PC-9 (cell line): ENCODE results near the gene FNIP1.

Experiments used
- CTCF ChIP-seq: fragments of 200-600 bp; sonication (generic); conservative IDR thresholded peaks from 2 replicates; pipeline ENCODE4 v1.6.1; 2017; ENCODE audit warnings: mixed run types, antibody characterized with exemption, mild to moderate bottlenecking, moderate library complexity
- EZH2 ChIP-seq: fragments of 200-600 bp; sonication (generic); IDR thresholded peaks from 2 replicates; pipeline ENCODE4 v1.8.0; 2017; ENCODE audit warnings: antibody characterized with exemption, low read depth

GRCh38 chr5:131684595-131684994 is 112.2 kb downstream of the FNIP1 start:
- TF ChIP-seq CTCF: no peak
- no peak for TF ChIP-seq EZH2
